GM18951 (cell line): ENCODE measurements around the gene INPP5A.
"Not testable (repeated sequence)": the region's sequence is repeated elsewhere in the genome, so short reads cannot be mapped to it uniquely, and the experiment has no call there.

ENCODE experiments used
- POLR2A ChIP-seq: IDR thresholded peaks from 4 replicates; pipeline ENCODE4 v1.6.1; 2011; ENCODE audit warnings: mild to moderate bottlenecking; ENCODE audit not compliant: insufficient read length, insufficient read depth; ENCODE audit errors: extremely low read depth
- in situ Hi-C: fragments of 300-500 bp; cut with MboI; formaldehyde crosslinking; loops from one replicate; pipeline ENCODE4 v1.12.0; 2022; ENCODE audit warnings: low sequenced_read_pairs, mixed read lengths, inconsistent platforms; ENCODE audit not compliant: unreplicated experiment

INPP5A gene

DNA sequence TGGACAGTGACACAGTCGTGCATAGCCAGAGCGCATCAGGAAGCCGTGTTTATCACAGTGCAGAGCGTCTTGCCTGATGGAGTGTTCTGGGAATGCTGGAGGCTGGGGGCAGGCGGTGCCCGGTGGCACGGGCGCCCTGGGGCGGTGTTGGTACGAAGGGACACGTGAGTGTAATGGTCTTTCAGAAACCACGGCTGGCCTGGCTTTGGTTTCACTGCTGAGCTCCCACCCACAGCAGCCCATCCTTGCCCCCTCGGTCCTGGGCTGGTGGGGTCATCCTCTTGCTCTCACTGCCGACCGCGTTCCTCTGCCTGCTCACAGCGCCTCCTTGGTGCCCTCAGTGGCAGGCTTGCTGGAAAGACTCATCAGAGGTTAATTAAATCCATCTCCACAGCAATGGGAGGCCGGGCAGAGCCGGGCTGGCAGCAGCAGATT lies 197.8 kb downstream of the INPP5A start:
- no peak for TF ChIP-seq POLR2A
- in situ Hi-C loops: no loop called here

DNA sequence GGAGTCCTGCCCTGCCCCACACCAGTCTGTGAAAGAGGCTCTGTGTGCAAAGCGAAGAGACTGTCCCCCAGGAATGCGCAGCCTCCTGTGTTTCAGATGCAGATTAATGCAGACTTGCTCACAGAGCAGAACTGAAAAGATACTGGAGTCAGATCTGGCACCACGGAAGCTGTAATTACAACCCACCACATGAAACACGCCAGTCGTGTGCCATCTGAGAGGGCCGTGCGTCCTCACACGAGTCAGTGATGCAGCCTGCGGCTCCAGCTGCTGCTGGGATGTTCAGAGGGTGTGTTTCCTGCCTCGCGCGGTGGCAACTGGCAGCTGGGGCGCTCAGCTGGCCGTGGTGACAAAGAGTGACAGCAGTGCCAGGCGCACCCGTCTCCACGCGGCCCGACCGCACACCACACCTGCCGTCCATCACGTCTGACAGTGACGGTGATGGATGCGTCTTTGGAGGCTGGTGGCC lies 198.4 kb downstream of the INPP5A start:
- TF ChIP-seq POLR2A: no peak
- in situ Hi-C loops: no loop called here

DNA sequence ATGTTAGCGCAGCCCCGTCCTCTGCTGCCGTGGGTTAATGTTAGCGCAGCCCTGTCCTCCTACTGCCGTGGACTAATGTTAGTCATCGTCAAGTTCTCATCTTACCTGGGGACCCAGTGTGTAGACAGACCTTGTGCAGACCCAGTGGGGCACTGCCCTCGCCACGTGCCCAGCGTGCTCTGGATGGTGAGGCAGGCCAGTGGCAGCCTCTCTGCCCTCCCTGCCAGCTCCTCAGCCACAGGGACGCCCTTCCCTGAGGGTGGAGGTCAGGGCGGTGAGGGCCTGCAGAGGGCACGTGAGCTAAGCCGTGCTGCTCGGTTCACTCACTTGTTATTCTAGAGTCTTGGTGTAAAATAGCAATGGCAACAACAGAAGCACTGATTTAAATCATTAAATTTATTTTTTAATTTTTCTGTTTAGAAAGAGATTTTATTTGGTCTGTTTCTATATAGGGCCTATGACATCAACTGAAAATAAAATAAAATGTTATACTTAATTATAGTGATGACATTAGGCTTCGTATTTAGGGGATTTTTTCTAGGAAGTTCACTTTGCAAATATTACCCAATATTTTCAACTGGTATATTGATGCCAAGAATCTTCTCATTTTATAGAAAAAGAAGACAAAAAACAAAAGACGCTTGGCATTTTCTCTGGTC lies 199.9 kb downstream of the INPP5A start:
- TF ChIP-seq POLR2A: no peak
- in situ Hi-C loops: no loop called here

DNA sequence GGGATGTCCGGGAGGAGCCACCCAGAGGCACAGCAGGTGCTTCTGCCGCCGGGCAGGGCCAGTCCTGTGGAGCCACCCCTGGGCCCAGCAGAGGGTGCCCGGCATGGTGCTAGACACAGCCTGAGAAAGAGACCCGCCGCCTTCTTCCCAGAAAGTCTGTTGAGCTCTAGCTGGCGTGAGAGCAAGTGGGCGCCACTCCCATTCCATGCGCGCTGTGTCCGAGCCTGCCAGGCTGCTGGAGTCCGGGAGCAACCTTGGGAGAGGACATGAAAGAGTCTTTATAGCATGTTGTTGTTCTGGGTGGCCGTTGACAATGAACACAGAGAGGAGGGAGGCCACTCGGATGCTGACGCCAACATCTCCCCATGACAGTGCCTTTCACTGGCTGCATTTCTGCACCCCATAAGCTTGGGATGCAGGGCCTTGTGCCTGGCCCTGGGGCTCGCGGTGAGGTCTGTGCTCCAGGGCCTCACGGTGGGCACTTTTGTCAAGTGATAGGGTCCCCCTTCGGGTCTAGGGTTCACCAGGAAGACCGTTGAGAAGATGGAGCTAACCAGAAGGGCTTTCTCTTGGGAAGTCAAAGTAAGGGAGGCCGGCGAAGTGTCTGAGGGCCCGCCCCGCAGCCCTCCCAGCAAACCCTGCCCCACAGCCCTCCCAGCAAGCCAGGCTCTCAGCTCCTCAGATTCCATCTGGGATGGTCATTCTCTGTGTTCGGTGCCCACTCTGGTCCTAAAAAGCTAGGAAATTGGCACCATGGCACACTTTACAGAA lies 201.1 kb downstream of the INPP5A start:
- in situ Hi-C loops: no loop called here
- TF ChIP-seq POLR2A: no peak

DNA sequence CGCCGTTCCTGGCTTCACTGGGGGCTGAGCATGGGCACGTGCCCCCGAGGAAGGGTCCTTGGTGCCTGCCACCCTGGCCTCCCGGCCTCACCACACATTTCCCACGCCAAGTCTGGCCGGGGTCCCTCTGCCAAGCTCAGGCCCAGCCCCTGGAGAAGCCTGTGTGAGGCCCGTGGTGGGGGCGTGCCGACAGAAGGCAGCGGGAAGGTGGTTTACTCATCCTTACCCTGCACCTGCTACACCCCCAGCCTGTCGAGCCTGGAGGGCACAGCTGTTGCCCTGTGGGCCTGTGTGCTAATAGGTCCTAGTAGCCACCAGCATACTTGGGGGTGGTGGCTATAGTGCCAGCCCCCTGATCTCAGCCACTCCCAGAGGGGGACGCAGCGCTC lies 201.6 kb downstream of the INPP5A start:
- no peak for TF ChIP-seq POLR2A
- in situ Hi-C loops: no loop called here

DNA sequence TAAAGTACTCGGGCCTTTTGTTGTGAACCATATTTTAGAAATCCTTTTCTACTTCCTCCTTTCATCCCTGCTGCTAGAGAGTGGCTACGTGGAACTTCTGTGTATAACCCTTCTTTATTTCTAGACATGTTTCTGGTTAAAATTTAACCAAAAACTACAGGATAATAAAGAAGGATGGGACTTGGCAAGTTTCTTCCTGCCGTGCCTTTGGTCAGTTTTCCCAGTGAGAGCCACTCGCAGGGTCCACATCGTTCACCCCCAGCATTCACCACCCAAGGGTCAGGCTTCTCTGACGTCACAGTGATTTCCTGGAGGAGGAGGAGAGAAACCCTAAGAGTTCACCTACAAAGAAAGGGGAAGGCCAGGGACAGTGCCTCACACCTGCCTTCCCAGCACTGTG lies 203.0 kb downstream of the INPP5A start:
- no peak for TF ChIP-seq POLR2A
- in situ Hi-C loops: no loop called here

DNA sequence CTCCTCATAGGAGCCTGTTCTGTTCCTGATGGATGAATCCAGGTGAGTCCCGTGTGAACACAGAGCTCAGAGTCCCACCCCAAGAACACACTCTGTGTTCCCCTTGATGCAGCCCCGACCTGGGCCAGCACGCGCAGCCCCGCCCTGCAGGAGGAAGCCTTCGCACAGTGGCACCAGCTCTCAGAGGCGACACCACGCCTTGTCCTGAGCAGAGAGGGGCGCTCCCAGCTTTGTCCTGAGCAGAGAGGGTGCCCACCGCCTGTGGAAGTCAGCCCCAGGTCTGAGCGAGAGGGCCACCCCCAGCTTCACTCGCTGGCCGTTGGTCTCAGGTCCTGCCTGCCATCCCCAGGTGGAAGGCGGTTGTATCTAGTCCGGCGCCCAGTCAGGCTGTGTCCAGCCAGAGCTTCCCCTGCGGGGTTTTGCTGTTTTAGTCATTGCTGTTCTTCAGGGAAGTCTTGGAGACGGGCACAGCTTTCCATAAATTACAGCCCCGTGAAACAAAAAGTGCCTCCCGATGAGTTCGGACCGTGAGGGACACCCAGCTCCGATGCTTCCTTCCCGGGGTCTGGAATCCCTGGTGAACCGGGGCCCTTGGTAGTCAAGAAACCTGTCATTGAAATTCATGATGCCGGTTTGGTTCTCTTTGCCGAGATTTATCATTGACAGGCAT lies 204.7 kb downstream of the INPP5A start:
- in situ Hi-C loops: no loop called here
- TF ChIP-seq POLR2A: no peak

DNA sequence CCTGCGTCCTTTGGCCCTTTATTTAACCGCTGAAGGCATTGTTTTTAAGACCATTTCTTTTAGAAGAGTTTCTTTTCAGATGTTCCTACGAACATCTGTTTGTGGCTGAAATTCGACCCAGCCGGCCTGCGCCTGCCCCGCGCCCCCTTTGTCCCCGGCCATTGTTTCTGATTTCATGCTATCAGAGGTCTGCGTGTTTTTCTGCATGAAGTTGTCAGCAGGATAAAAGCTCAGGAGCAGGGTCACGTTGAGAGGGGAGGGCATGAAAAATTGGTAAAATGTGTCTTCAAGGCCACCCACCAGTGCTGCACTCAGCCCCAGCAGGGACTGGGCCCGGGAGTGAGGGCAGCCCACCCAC lies 205.2 kb downstream of the INPP5A start:
- no peak for TF ChIP-seq POLR2A
- in situ Hi-C loops: no loop called here

DNA sequence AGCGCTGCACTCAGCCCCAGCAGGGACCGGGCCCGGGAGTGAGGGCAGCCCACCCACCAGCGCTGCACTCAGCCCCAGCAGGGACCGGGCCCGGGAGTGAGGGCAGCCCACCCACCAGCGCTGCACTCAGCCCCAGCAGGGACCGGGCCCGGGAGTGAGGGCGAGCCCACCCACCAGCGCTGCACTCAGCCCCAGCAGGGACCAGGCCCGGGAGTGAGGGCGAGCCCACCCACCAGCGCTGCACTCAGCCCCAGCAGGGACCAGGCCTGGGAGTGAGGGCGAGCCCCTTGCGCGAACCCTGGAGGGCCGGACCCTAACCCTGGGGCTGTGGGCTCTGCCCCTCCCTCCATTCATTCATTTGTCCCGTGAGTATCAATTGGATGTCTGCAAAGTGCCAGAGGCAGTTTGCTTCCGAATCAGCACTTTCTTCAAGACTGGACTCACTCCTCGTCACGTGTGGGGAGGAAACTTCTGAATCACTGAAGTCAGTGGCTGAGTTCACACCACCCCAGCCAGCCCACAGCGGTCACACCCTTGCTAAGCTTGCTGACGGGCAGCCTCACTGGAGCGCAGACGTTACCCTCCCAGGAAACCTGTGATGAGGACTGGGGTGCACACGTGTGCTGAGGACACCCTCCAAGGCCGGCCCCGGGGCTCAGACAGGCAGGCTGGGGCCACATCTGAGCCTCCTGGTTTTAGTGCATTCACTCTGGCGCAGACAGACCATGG lies 205.8 kb downstream of the INPP5A start:
- in situ Hi-C loops: not testable (repeated sequence)

DNA sequence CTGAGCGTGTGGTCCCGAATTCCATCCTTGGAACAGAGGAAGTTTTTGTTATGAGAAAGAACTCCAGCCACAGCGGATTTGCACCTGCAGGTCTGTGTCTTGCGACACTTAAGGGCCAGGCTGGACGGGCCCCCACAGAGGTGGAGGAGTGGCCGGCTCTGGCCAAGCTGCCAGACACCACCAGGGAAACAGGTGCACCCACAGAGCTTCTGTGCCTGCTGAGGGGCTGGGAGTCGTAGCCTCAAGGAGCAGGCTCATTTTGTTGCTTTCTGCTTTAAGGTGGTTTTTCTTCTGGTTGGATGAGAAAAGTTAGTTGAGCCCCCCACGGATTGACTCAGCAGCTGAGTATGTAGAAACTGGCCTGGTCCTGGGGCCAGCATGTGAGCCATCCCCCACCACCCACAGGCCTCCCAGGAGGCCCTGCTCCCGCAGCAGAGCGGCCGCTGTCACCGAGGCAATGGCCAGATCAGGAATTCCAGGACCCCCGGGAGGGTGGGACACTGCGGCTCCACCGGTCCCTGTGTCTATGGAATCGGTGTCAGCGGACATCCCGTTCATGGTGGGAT lies 206.4 kb downstream of the INPP5A start:
- TF ChIP-seq POLR2A: no peak
- in situ Hi-C loops: no loop called here

DNA sequence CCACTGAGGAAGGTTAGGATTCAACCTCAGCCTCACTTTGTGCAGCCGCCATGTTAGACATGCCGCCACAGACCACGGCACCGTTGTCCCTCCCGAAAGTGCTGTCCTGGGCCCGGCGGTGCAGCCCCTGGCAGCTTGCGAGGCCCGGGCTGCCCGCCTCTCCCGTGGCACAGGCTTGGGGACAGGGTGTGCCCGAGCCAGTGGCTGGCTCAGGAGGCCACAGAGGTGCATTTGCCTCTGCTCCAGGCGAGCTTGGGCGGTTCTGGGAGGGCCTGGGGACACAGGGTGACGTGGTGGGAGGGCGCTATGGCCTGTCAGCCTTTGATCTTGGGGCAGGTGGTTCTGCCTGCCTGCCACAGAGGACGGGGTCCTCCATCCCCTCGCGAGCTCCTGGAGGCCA lies 207.3 kb downstream of the INPP5A start:
- no peak for TF ChIP-seq POLR2A
- in situ Hi-C loops: no loop called here

DNA sequence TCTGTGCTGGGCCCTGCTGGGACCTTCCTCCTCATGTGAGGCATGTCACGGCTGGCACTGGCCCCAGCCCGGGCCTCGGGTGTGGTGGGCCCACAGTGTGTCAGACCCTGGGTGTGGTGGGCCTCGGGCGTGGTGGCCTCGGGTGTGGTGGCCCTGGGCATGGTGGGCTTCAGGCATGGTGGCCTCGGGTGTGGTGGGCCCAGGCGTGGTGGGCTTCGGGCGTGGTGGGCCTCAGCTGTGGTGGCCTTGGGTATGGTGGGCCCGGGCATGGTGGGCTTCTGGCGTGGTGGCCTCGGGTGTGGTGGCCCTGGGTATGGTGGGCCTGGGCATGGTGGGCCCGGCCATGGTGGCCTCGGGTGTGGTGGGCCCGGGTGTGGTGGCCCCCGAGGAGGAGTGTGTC lies 207.9 kb downstream of the INPP5A start:
- TF ChIP-seq POLR2A: no peak
- in situ Hi-C loops: no loop called here

DNA sequence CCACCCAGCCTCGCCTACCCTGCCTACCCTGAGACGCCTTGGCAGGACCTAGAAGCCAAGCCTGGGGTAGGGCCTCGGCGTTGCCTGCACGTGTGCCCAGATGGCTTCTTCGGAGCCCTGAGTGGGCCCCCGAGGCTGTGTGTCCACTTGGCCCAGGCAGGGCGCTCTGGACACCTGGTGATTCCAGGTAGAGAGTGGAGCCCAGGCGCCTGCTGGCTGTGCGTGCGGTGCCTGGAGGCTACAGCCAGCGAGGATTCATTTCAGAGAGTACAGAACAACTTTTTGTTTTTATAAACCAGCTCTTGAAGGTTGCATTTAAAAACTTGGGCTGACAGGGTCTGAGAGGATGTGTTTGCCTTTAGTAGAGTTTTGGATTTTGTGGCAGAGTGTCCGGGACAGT lies 208.4 kb downstream of the INPP5A start:
- TF ChIP-seq POLR2A: no peak
- in situ Hi-C loops: no loop called here
